ENCODE data around the gene PNPLA8.

Gene PNPLA8

GRCh38 chr7:108454317-108454673, 71.6 kb downstream of the PNPLA8 start:
- DNase-seq (ENCODE audit: low read depth): no peak
- TF ChIP-seq, protein P1, sequence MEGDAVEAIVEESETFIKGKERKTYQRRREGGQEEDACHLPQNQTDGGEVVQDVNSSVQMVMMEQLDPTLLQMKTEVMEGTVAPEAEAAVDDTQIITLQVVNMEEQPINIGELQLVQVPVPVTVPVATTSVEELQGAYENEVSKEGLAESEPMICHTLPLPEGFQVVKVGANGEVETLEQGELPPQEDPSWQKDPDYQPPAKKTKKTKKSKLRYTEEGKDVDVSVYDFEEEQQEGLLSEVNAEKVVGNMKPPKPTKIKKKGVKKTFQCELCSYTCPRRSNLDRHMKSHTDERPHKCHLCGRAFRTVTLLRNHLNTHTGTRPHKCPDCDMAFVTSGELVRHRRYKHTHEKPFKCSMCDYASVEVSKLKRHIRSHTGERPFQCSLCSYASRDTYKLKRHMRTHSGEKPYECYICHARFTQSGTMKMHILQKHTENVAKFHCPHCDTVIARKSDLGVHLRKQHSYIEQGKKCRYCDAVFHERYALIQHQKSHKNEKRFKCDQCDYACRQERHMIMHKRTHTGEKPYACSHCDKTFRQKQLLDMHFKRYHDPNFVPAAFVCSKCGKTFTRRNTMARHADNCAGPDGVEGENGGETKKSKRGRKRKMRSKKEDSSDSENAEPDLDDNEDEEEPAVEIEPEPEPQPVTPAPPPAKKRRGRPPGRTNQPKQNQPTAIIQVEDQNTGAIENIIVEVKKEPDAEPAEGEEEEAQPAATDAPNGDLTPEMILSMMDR (IDR thresholded peaks at IDR 0.05; ENCODE audit: low read length, missing control alignments): no peak
- peak overlapping the region; percentile 74 for H3K4me3 ChIP-seq (replicated peaks; ENCODE audit: low read depth, low read length)

DNA sequence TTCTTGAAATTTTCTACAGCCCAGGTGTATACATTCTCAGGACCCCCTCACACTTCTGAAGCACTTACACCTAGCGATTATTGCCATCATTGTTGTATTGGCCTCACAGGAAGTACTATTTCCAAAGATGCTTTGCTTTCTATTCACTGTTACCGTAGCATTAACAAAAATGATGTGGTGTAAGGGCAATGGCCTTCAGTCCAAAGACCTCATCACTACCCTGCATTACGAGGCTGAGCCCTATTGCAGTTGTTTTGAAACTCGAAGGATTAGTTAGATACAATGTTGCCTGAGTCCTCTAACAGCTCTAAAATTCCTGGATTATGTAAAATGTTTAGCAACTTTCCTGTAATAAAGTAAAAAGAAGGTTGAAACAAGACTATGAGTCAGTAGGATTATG, 72.6 kb downstream of the PNPLA8 start:
- TF ChIP-seq, protein P1 (IDR thresholded peaks at IDR 0.05; ENCODE audit: low read length, missing control alignments): no peak
- H3K4me3 ChIP-seq (replicated peaks; ENCODE audit: low read depth, low read length): no peak overlapping the region
- DNase-seq (ENCODE audit: low read depth): no peak

DNA sequence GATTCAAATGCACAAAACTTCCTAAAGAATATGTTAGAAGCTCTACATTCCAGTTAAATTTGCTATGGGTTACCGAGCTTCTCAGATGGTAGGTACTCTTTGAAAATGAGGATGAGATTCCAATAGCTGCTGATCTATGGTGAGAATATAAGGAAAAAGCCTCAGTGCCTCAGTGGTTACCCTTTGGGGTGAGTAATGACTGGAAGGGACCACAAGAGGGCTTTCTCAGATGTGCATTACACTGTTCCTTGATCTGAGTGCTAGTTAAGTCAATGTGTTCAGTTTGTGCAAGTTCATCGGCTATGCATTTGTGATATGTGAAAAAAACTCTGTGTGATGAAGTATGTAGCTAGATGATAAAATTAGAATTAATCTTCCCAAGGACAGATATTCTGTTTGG, 73.2 kb downstream of the PNPLA8 start:
- DNase-seq (ENCODE audit: low read depth): peak; percentile 63
- no peak overlapping the region for H3K4me3 ChIP-seq (replicated peaks; ENCODE audit: low read depth, low read length)
- TF ChIP-seq, protein P1 (IDR thresholded peaks at IDR 0.05; ENCODE audit: low read length, missing control alignments): peak; percentile 75

GRCh38 chr7:108451296-108451848, 74.6 kb downstream of the PNPLA8 start:
- TF ChIP-seq, protein P1 (IDR thresholded peaks at IDR 0.05; ENCODE audit: low read length, missing control alignments): no peak
- no peak overlapping the region for H3K4me3 ChIP-seq (replicated peaks; ENCODE audit: low read depth, low read length)
- DNase-seq (ENCODE audit: low read depth): no peak

- TF ChIP-seq, protein P1 (IDR thresholded peaks at IDR 0.05; ENCODE audit: low read length, missing control alignments): no peak
- no peak overlapping the region for H3K4me3 ChIP-seq (replicated peaks; ENCODE audit: low read depth, low read length)
- no peak for DNase-seq (ENCODE audit: low read depth)
Observed at GRCh38 chr7:108450160-108450559, 75.8 kb downstream of the PNPLA8 start.

DNA sequence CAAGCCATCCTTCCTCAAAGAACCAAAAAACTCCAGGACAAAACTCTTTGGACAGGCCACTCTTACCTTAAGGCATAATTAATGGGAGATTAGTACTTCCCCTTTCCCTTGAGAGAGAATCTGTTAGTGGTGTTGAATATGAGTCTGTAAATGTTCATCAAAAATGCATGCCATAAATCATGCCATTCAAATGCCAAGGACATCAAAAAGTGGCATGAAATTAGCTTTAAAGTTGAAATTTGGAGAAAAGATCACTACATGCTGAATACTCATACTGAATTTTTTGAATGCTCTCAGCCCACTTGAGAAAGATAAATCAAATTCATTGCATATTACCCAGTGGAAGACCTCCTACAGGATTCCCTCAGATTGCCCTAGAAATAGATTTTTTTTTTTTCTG, 76.4 kb downstream of the PNPLA8 start:
- DNase-seq (ENCODE audit: low read depth): no peak
- H3K4me3 ChIP-seq (replicated peaks; ENCODE audit: low read depth, low read length): no peak overlapping the region
- TF ChIP-seq, protein P1 (IDR thresholded peaks at IDR 0.05; ENCODE audit: low read length, missing control alignments): no peak

Data from fibroblast of pulmonary artery (primary cell).